CD8-positive, alpha-beta memory T cell (primary cell): ENCODE measurements around the gene ECT2L. TPM values are rescaled to one million over a fixed set of nuclear protein-coding genes. Genes with fewer than 3 reads are reported as not detected.

Source experiments
- CTCF ChIA-PET: fragments of 350-600 bp; sonication (Branson Sonifier 250); formaldehyde crosslinking; loops from one replicate; lab custom pipeline; 2021; ENCODE audit warnings: antibody characterized with exemption; lab: Charles Lee
- POLR2A ChIA-PET: fragments of 350-600 bp; sonication (Branson Sonifier 250); formaldehyde crosslinking; loops from one replicate; lab custom pipeline; 2021; ENCODE audit warnings: antibody characterized with exemption; lab: Charles Lee
- DNase-seq, 5 donors: peaks; one replicate each; pipeline versions ENCODE4 v3.0.0 to v3.0.0-alpha.2; 2020 to 2022; ENCODE audit warnings: mixed read lengths in 1 of 5
- H3K27ac ChIP-seq: one replicate; pipeline ENCODE4 v1.7.0; 2013; ENCODE audit warnings: low read depth, mild to moderate bottlenecking, low read length, moderate library complexity
- H3K27me3 ChIP-seq: 2 replicates; pipeline ENCODE4 v1.7.0; 2013; ENCODE audit warnings: low read length, mild to moderate bottlenecking; ENCODE audit not compliant: insufficient read depth, poor library complexity, severe bottlenecking
- H3K36me3 ChIP-seq: 2 replicates; pipeline ENCODE4 v1.7.0; 2013; ENCODE audit warnings: mild to moderate bottlenecking, low read length, moderate library complexity; ENCODE audit not compliant: insufficient read depth
- H3K4me1 ChIP-seq: 2 replicates; pipeline ENCODE4 v1.7.0; 2013; ENCODE audit warnings: mild to moderate bottlenecking, low read length, moderate library complexity; ENCODE audit not compliant: insufficient read depth
- H3K4me3 ChIP-seq: 2 replicates; pipeline ENCODE4 v1.7.0; 2013; ENCODE audit warnings: mild to moderate bottlenecking, low read length
- H3K9me3 ChIP-seq: 2 replicates; pipeline ENCODE4 v1.7.0; 2013; ENCODE audit warnings: mild to moderate bottlenecking, low read length
- H3K27ac Mint-ChIP-seq, 8 donors: one replicate each; pipeline ENCODE4 v1.8.0; 2020 to 2021; ENCODE audit warnings: mixed read lengths in 8 of 8, mild to moderate bottlenecking in 6 of 8, inconsistent platforms in 3 of 8, moderate library complexity in 3 of 8
- H3K27me3 Mint-ChIP-seq, 2 donors: one replicate each; pipeline ENCODE4 v1.8.0; 2020 to 2021; ENCODE audit warnings: mixed read lengths in 2 of 2, mild to moderate bottlenecking in 1 of 2, moderate library complexity in 1 of 2
- H3K36me3 Mint-ChIP-seq, 3 donors: one replicate each; pipeline ENCODE4 v1.8.0; 2020 to 2021; ENCODE audit warnings: mixed read lengths in 3 of 3, inconsistent platforms in 1 of 3, mild to moderate bottlenecking in 1 of 3
- H3K4me1 Mint-ChIP-seq, 3 donors: one replicate each; pipeline ENCODE4 v1.8.0; 2020 to 2021; ENCODE audit warnings: mixed read lengths in 3 of 3, inconsistent platforms in 1 of 3, mild to moderate bottlenecking in 1 of 3
- H3K4me3 Mint-ChIP-seq, 7 donors: one replicate each; pipeline ENCODE4 v1.8.0; 2020 to 2021; ENCODE audit warnings: mixed read lengths in 7 of 7, mild to moderate bottlenecking in 6 of 7, moderate library complexity in 4 of 7, inconsistent platforms in 2 of 7
- H3K9me3 Mint-ChIP-seq, 5 donors: one replicate each; pipeline ENCODE4 v1.8.0; 2020 to 2022; ENCODE audit warnings: mixed read lengths in 5 of 5, mild to moderate bottlenecking in 3 of 5, moderate library complexity in 2 of 5, inconsistent platforms in 1 of 5
- polyA plus RNA-seq: library from polyadenylated mRNA; unstranded; fragments of 300-500 nt; fragmentation: Illumina TruSeq; gene quantifications from one replicate; pipeline ENCODE4 v1.2.3, GENCODE V29; 2021
- total RNA-seq, 2 experiments: library from RNA; stranded (reverse); gene quantifications; one replicate each; pipeline ENCODE4 v1.2.3, GENCODE V29; 2021

ECT2L gene
- total and polyA plus RNA-seq, 3 experiments from 2014 or later = 0.09 TPM; not detected in 2

- peaks cover 5 to 9% (median 8%) of the 10 kb centered on the region in 3 donors for H3K4me1 Mint-ChIP-seq
- no peak overlapping the region for H3K4me3 Mint-ChIP-seq
- peak overlapping the region in 2 of 8 donors; percentile 1 to 18 for H3K27ac Mint-ChIP-seq
- peaks cover 0 to 1% of the 10 kb centered on the region in 2 donors for H3K27me3 Mint-ChIP-seq
- no peaks in the 10 kb centered on the region for H3K9me3 Mint-ChIP-seq
- ChIA-PET POLR2A (no interaction called here), CTCF (no interaction called here)
- DNase-seq = no peak
- H3K9me3 ChIP-seq = no peaks in the 10 kb centered on the region
- peaks cover 8% of the 10 kb centered on the region for H3K36me3 ChIP-seq
- H3K27ac ChIP-seq = no peak overlapping the region
- H3K4me3 ChIP-seq = no peak overlapping the region
- peaks cover 20 to 85% (median 22%) of the 10 kb centered on the region in 3 donors for H3K36me3 Mint-ChIP-seq
- H3K27me3 ChIP-seq = no peaks in the 10 kb centered on the region
- no peaks in the 10 kb centered on the region for H3K4me1 ChIP-seq
Observed at GRCh38 chr6:138787138-138787537, 8.7 kb upstream of the ECT2L start.

GRCh38 chr6:138796771-138797170 is 884 bp downstream of the ECT2L start:
- ChIA-PET CTCF (no interaction called here), POLR2A (no interaction called here)
- no peak overlapping the region for H3K27ac ChIP-seq
- H3K27me3 ChIP-seq = no peaks in the 10 kb centered on the region
- no peaks in the 10 kb centered on the region for H3K9me3 Mint-ChIP-seq
- no peaks in the 10 kb centered on the region for H3K4me1 ChIP-seq
- H3K9me3 ChIP-seq = no peaks in the 10 kb centered on the region
- H3K4me3 ChIP-seq = no peak overlapping the region
- peaks cover 0 to 11% of the 10 kb centered on the region in 2 donors for H3K27me3 Mint-ChIP-seq
- no peak overlapping the region for H3K4me3 Mint-ChIP-seq
- H3K27ac Mint-ChIP-seq = no peak overlapping the region
- DNase-seq = no peak
- H3K4me1 Mint-ChIP-seq = no peaks in the 10 kb centered on the region
- peaks cover 5% of the 10 kb centered on the region for H3K36me3 ChIP-seq
- peaks cover 5 to 16% (median 7%) of the 10 kb centered on the region in 3 donors for H3K36me3 Mint-ChIP-seq

- Mint-ChIP-seq H3K27ac (no peak overlapping the region), H3K36me3 (peaks cover 0 to 5% (median 3%) of the 10 kb centered on the region in 3 donors), H3K4me1 (no peaks in the 10 kb centered on the region), H3K27me3 (peaks cover 0 to 11% of the 10 kb centered on the region in 2 donors), H3K4me3 (no peak overlapping the region), H3K9me3 (no peaks in the 10 kb centered on the region)
- Histone ChIP-seq H3K4me1 (no peaks in the 10 kb centered on the region), H3K4me3 (no peak overlapping the region), H3K9me3 (no peaks in the 10 kb centered on the region), H3K27ac (no peak overlapping the region), H3K36me3 (peaks cover under 1% of the 10 kb centered on the region), H3K27me3 (no peaks in the 10 kb centered on the region)
- POLR2A ChIA-PET = no interaction called here
- DNase-seq = no peak
- CTCF ChIA-PET = no interaction called here
Observed at GRCh38 chr6:138797806-138798446, 2.0 kb downstream of the ECT2L start.

- no peaks in the 10 kb centered on the region for H3K36me3 Mint-ChIP-seq
- H3K27me3 ChIP-seq = no peaks in the 10 kb centered on the region
- H3K4me3 Mint-ChIP-seq = no peak overlapping the region
- no peaks in the 10 kb centered on the region for H3K4me1 ChIP-seq
- no peaks in the 10 kb centered on the region for H3K9me3 Mint-ChIP-seq
- H3K27ac ChIP-seq = no peak overlapping the region
- no peaks in the 10 kb centered on the region for H3K9me3 ChIP-seq
- H3K36me3 ChIP-seq = no peaks in the 10 kb centered on the region
- H3K27ac Mint-ChIP-seq = no peak overlapping the region
- H3K4me1 Mint-ChIP-seq = no peaks in the 10 kb centered on the region
- POLR2A ChIA-PET = no interaction called here
- H3K27me3 Mint-ChIP-seq = peaks cover 0 to 8% of the 10 kb centered on the region in 2 donors
- H3K4me3 ChIP-seq = no peak overlapping the region
- DNase-seq = no peak
- CTCF ChIA-PET = no interaction called here
Observed at GRCh38 chr6:138800377-138801150, 4.7 kb downstream of the ECT2L start.

GRCh38 chr6:138803331-138803730 is 7.4 kb downstream of the ECT2L start:
- H3K27me3 Mint-ChIP-seq = peaks cover 0 to 16% of the 10 kb centered on the region in 2 donors
- CTCF ChIA-PET = no interaction called here

GRCh38 chr6:138803861-138804260 is 8.0 kb downstream of the ECT2L start:
- Histone ChIP-seq H3K4me3 (no peak overlapping the region), H3K27ac (no peak overlapping the region), H3K4me1 (no peaks in the 10 kb centered on the region), H3K36me3 (no peaks in the 10 kb centered on the region), H3K9me3 (no peaks in the 10 kb centered on the region), H3K27me3 (no peaks in the 10 kb centered on the region)
- no peak for DNase-seq
- CTCF ChIA-PET = no interaction called here
- Mint-ChIP-seq H3K4me3 (no peak overlapping the region), H3K27ac (no peak overlapping the region), H3K4me1 (no peaks in the 10 kb centered on the region), H3K9me3 (no peaks in the 10 kb centered on the region), H3K36me3 (no peaks in the 10 kb centered on the region), H3K27me3 (peaks cover 0 to 16% of the 10 kb centered on the region in 2 donors)
- POLR2A ChIA-PET = no interaction called here

More at GRCh38 chr6:138803331-138803730, 7.4 kb downstream of the ECT2L start:
- Mint-ChIP-seq H3K36me3 (no peaks in the 10 kb centered on the region), H3K27ac (no peak overlapping the region), H3K4me3 (no peak overlapping the region), H3K4me1 (no peaks in the 10 kb centered on the region), H3K9me3 (no peaks in the 10 kb centered on the region)
- no peaks in the 10 kb centered on the region for H3K4me1 ChIP-seq
- POLR2A ChIA-PET = no interaction called here
- no peaks in the 10 kb centered on the region for H3K36me3 ChIP-seq
- DNase-seq = no peak
- no peaks in the 10 kb centered on the region for H3K27me3 ChIP-seq
- H3K4me3 ChIP-seq = no peak overlapping the region
- H3K9me3 ChIP-seq = no peaks in the 10 kb centered on the region
- no peak overlapping the region for H3K27ac ChIP-seq

- peak overlapping the region in 1 of 8 donors; percentile 77 for H3K27ac Mint-ChIP-seq
- H3K9me3 Mint-ChIP-seq = no peaks in the 10 kb centered on the region
- CTCF ChIA-PET = no interaction called here
- POLR2A ChIA-PET = no interaction called here
- H3K4me3 ChIP-seq = no peak overlapping the region
- H3K9me3 ChIP-seq = no peaks in the 10 kb centered on the region
- H3K27me3 Mint-ChIP-seq = peaks cover 0 to 16% of the 10 kb centered on the region in 2 donors
- no peaks in the 10 kb centered on the region for H3K36me3 Mint-ChIP-seq
- H3K4me1 Mint-ChIP-seq = no peaks in the 10 kb centered on the region
- no peak overlapping the region for H3K27ac ChIP-seq
- H3K4me3 Mint-ChIP-seq = no peak overlapping the region
- H3K27me3 ChIP-seq = no peaks in the 10 kb centered on the region
- H3K36me3 ChIP-seq = no peaks in the 10 kb centered on the region
- no peaks in the 10 kb centered on the region for H3K4me1 ChIP-seq
- DNase-seq = no peak
Observed at GRCh38 chr6:138805016-138805765, 9.3 kb downstream of the ECT2L start.

GRCh38 chr6:138806889-138807288 is 11.0 kb downstream of the ECT2L start:
- Mint-ChIP-seq H3K9me3 (no peaks in the 10 kb centered on the region), H3K27me3 (peaks cover 0 to 13% of the 10 kb centered on the region in 2 donors), H3K4me3 (no peak overlapping the region), H3K36me3 (no peaks in the 10 kb centered on the region), H3K27ac (no peak overlapping the region), H3K4me1 (no peaks in the 10 kb centered on the region)
- Histone ChIP-seq H3K4me3 (no peak overlapping the region), H3K27me3 (no peaks in the 10 kb centered on the region), H3K36me3 (no peaks in the 10 kb centered on the region), H3K27ac (no peak overlapping the region), H3K9me3 (no peaks in the 10 kb centered on the region), H3K4me1 (no peaks in the 10 kb centered on the region)
- no peak for DNase-seq
- ChIA-PET CTCF (interaction anchor here (0.7 kb wide), 1 partner anchor 9 kb away, joined by 4 read pairs; no protein-coding TSS in a partner anchor), POLR2A (no interaction called here)
